PFSK-1 (cell line): ENCODE measurements around the gene METTL1.

ENCODE experiments used
- FOXP2 ChIP-seq: optimal IDR thresholded peaks from 2 replicates; pipeline ENCODE3; 2011; ENCODE audit warnings: borderline replicate concordance, control low read depth, inconsistent platforms; ENCODE audit not compliant: insufficient read depth; ENCODE audit errors: extremely low read length, extremely low read depth
- POLR2AphosphoS5 ChIP-seq: IDR thresholded peaks from 2 replicates; pipeline ENCODE4 v1.6.1; 2012; ENCODE audit warnings: low read depth, mild to moderate bottlenecking, control low read depth, low read length, moderate library complexity
- REST ChIP-seq, 2 experiments: IDR thresholded peaks; 2 replicates each; pipeline versions ENCODE4 v1.6.1 to v1.8.0; 2011 to 2012; ENCODE audit warnings: low read depth in 2 of 2, low read length in 2 of 2, control low read depth in 1 of 2, inconsistent platforms in 1 of 2, mild to moderate bottlenecking in 1 of 2, moderate library complexity in 1 of 2; ENCODE audit not compliant: insufficient read depth in 1 of 2
- SIN3A ChIP-seq: IDR thresholded peaks from 2 replicates; pipeline ENCODE4 v1.6.1; 2012; ENCODE audit warnings: mild to moderate bottlenecking, low read length, moderate library complexity, borderline replicate concordance; ENCODE audit not compliant: insufficient read depth
- TAF1 ChIP-seq: IDR thresholded peaks from 2 replicates; pipeline ENCODE4 v1.6.1; 2012; ENCODE audit warnings: low read length, control low read depth, borderline replicate concordance; ENCODE audit not compliant: insufficient read depth

The METTL1 gene

DNA sequence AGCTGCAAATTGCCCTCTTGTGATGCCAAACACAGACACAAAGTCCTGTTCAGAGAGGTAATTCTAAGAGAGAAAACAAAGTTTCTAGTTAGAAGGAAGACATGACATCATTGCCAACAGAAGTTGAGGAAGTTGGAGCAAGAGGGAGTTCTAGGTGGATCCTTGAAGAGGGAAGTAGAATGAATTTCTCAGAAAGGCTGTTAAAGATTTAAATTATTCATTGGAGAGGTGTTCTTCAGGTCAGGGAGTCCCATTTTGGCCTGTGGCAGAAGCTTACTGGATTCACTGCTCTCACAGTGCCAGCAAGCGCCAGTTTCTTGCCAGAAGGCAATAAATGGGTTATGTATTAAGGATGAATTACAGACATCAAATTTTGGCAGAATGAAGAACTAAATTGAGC is 26.0 kb upstream of the METTL1 start:
- TF ChIP-seq FOXP2 (no peak), SIN3A (no peak), TAF1 (no peak), REST (IDR thresholded peaks at IDR 0.05; ENCODE audit: insufficient read depth in 1 of 2, low read depth in 2 of 2, low read length in 2 of 2) (no peak), POLR2AphosphoS5 (no peak)

- TF ChIP-seq POLR2AphosphoS5 (no peak), REST (IDR thresholded peaks at IDR 0.05; ENCODE audit: insufficient read depth in 1 of 2, low read depth in 2 of 2, low read length in 2 of 2) (no peak), FOXP2 (no peak), TAF1 (no peak), SIN3A (no peak)
These were observed 25.1 kb upstream of the METTL1 start for GRCh38 chr12:57796996-57797395.

GRCh38 chr12:57795354-57795753 is 23.4 kb upstream of the METTL1 start:
- no peak for TF ChIP-seq REST (IDR thresholded peaks at IDR 0.05; ENCODE audit: insufficient read depth in 1 of 2, low read depth in 2 of 2, low read length in 2 of 2)
- no peak for TF ChIP-seq FOXP2
- no peak for TF ChIP-seq TAF1
- no peak for TF ChIP-seq SIN3A
- TF ChIP-seq POLR2AphosphoS5: no peak

DNA sequence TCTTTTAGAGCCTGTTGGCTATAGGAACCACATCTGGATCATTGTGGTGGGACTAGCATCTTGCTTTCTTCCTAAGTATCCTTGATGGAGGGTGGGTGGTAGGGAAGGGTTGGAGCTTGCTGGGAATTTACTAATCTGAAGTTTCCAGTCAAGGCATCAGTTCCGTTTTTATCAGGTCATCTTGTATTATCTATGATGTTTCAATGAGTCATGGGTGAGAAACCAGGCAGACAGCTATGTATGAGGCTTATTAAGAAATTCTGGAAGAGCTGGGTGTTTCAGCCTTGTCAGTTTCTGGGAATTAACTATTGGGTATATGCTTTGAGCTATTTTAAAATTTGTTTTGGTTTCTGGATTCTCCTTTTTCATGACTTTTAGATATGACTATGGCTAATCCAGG is 22.0 kb upstream of the METTL1 start:
- TF ChIP-seq SIN3A: no peak
- TF ChIP-seq TAF1: no peak
- no peak for TF ChIP-seq FOXP2
- no peak for TF ChIP-seq REST (IDR thresholded peaks at IDR 0.05; ENCODE audit: insufficient read depth in 1 of 2, low read depth in 2 of 2, low read length in 2 of 2)
- TF ChIP-seq POLR2AphosphoS5: no peak

GRCh38 chr12:57783861-57784260 is 12.0 kb upstream of the METTL1 start:
- TF ChIP-seq FOXP2 (no peak), SIN3A (no peak), POLR2AphosphoS5 (no peak), TAF1 (no peak), REST (IDR thresholded peaks at IDR 0.05; ENCODE audit: insufficient read depth in 1 of 2, low read depth in 2 of 2, low read length in 2 of 2) (no peak)
